ENCODE data around the gene LPGAT1.
A peak's percentile ranks its signal among the peaks of the same experiment; 100 is the strongest.

The LPGAT1 gene

GRCh38 chr1:211789641-211790464 is 40.7 kb downstream of the LPGAT1 start:
- DNase-seq (ENCODE audit: extremely low read depth, low read depth): no peak
- no peak for TF ChIP-seq CTCF (IDR thresholded peaks at IDR 0.05; ENCODE audit: low read depth, low read length)

- peak; percentile 10 for DNase-seq (ENCODE audit: extremely low read depth, low read depth)
- no peak for TF ChIP-seq CTCF (IDR thresholded peaks at IDR 0.05; ENCODE audit: low read depth, low read length)
These were observed 41.9 kb downstream of the LPGAT1 start for GRCh38 chr1:211788626-211789025.

- TF ChIP-seq CTCF (IDR thresholded peaks at IDR 0.05; ENCODE audit: low read depth, low read length): no peak
- no peak for DNase-seq (ENCODE audit: extremely low read depth, low read depth)
These were observed 46.7 kb downstream of the LPGAT1 start for GRCh38 chr1:211783897-211784296.

- no peak for DNase-seq (ENCODE audit: extremely low read depth, low read depth)
- no peak for TF ChIP-seq CTCF (IDR thresholded peaks at IDR 0.05; ENCODE audit: low read depth, low read length)
These were observed 47.3 kb downstream of the LPGAT1 start for GRCh38 chr1:211783266-211783665.

GRCh38 chr1:211781260-211781659 is 49.3 kb downstream of the LPGAT1 start:
- TF ChIP-seq CTCF (IDR thresholded peaks at IDR 0.05; ENCODE audit: low read depth, low read length): no peak
- DNase-seq (ENCODE audit: extremely low read depth, low read depth): no peak

GRCh38 chr1:211775170-211775569 is 55.4 kb downstream of the LPGAT1 start:
- TF ChIP-seq CTCF (IDR thresholded peaks at IDR 0.05; ENCODE audit: low read depth, low read length): no peak
- no peak for DNase-seq (ENCODE audit: extremely low read depth, low read depth)

- TF ChIP-seq CTCF (IDR thresholded peaks at IDR 0.05; ENCODE audit: low read depth, low read length): no peak
- no peak for DNase-seq (ENCODE audit: extremely low read depth, low read depth)
These were observed 65.9 kb downstream of the LPGAT1 start for GRCh38 chr1:211764701-211765100.

Data from AG09319 (cell line).